HG02852 (cell line): Measurements from ENCODE around the gene KSR1.
"Not testable (repeated sequence)": the region's sequence is repeated elsewhere in the genome, so short reads cannot be mapped to it uniquely, and the experiment has no call there.

Experiments used
- ATAC-seq: cut with Tn5 transposase; IDR thresholded peaks from one replicate; pipeline ENCODE4 v1.9.1; 2021; ENCODE audit warnings: mild to moderate bottlenecking, moderate library complexity; ENCODE audit not compliant: unreplicated experiment

Gene KSR1

GRCh38 chr17:27670791-27671590, 214.7 kb downstream of the KSR1 start:
- no peak for ATAC-seq

- ATAC-seq, result no peak
Observed at GRCh38 chr17:27671591-27671910, 215.3 kb downstream of the KSR1 start.

GRCh38 chr17:27671977-27672480, 215.8 kb downstream of the KSR1 start:
- not testable (repeated sequence) for ATAC-seq

- ATAC-seq, result no peak
Observed at GRCh38 chr17:27674335-27674734, 218.1 kb downstream of the KSR1 start.
